Dendritic cell treated with granulocyte-macrophage colony-stimulating factor and Interleukin-4, amounts not matched to agents 40 ng/mL and 50 ng/mL, for 4 days (primary cell): Measurements from ENCODE around the gene RFC5.
A peak's percentile ranks its signal among the peaks of the same experiment; 100 is the strongest.

Experiments used
- H3K27ac Mint-ChIP-seq: one replicate; pipeline ENCODE4 v1.8.0; 2022; ENCODE audit warnings: mild to moderate bottlenecking, mixed read lengths
- H3K27me3 Mint-ChIP-seq: one replicate; pipeline ENCODE4 v1.8.0; 2022; ENCODE audit warnings: mild to moderate bottlenecking, mixed read lengths
- H3K36me3 Mint-ChIP-seq: one replicate; pipeline ENCODE4 v1.8.0; 2022; ENCODE audit warnings: low read depth, mixed read lengths
- H3K4me1 Mint-ChIP-seq: one replicate; pipeline ENCODE4 v1.8.0; 2022; ENCODE audit warnings: low read depth, mixed read lengths
- H3K4me3 Mint-ChIP-seq: one replicate; pipeline ENCODE4 v1.8.0; 2022; ENCODE audit warnings: mild to moderate bottlenecking, moderate library complexity, mixed read lengths
- H3K9me3 Mint-ChIP-seq: one replicate; pipeline ENCODE4 v1.8.0; 2022; ENCODE audit warnings: mixed read lengths
- intact Hi-C: fragments of 100-400 bp; cut with micrococcal nuclease; formaldehyde crosslinking; loops from one replicate; pipeline ENCODE4 v1.15.0; 2022

RFC5 gene, protein sequence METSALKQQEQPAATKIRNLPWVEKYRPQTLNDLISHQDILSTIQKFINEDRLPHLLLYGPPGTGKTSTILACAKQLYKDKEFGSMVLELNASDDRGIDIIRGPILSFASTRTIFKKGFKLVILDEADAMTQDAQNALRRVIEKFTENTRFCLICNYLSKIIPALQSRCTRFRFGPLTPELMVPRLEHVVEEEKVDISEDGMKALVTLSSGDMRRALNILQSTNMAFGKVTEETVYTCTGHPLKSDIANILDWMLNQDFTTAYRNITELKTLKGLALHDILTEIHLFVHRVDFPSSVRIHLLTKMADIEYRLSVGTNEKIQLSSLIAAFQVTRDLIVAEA

DNA sequence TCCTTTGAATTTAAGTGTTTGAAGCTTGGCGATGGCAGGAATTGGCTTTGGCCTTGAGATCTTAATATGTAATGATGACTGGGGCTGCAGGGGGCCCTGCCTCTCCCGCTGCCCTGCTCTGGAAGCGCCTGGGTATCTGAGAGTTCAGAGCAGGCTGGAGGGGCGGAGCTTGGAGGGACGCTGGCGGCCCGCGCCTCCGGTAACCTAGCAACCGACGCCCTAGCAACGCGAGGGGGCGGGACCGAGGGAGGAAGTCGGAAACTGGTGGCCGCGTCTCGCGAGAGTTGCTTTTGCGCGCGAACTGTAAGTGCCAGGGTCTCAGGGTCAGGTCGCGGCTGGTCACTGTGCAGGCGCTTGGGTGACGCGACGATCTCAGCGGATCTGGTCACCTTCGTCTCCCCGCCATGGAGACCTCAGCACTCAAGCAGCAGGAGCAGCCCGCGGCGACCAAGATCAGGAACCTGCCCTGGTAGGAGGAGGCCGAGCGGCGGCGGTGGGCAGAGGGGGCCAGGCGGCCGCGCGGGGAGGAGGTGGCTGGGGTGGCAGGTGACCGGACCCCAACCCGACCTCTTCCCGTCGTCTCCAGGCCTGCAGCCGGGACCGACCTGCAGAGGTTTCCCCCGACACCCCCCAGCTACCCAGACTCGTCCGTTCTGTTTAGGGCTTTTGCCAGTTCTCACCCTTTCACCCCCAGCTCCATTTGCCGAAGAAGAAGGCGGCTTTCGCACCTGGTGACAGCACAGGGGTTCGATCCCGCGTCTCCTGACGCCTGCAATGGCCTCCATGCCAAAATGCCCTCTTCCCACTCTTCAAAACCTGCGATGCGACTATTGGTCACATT lies at the start of gene RFC5:
RFC5 (plus strand) TSS at position 280 of the 841 bp plus-strand sequence; CDS start at position 405, 125 bp downstream.
- no peaks in the 10 kb centered on the region for H3K9me3 Mint-ChIP-seq
- peaks cover 10% of the 10 kb centered on the region for H3K27me3 Mint-ChIP-seq
- peaks cover 12% of the 10 kb centered on the region for H3K4me1 Mint-ChIP-seq
- peaks cover 27% of the 10 kb centered on the region for H3K36me3 Mint-ChIP-seq
- H3K4me3 Mint-ChIP-seq, result peak within 1 kb of the TSS; percentile 92
- H3K27ac Mint-ChIP-seq, result peak within 1 kb of the TSS; percentile 85
- intact Hi-C loops, result loop anchor here (1.0 to 5.0 kb wide), 2 partner anchors 45 to 121 kb away; partner anchors contain the start of genes PEBP1 and WSB2

GRCh38 chr12:117967043-117967442 lies 49.5 kb upstream of the RFC5 start:
- intact Hi-C loops, result no loop called here
- peaks cover 10% of the 10 kb centered on the region for H3K9me3 Mint-ChIP-seq
- no peak overlapping the region for H3K27ac Mint-ChIP-seq
- H3K4me3 Mint-ChIP-seq, result no peak overlapping the region
- H3K4me1 Mint-ChIP-seq, result no peaks in the 10 kb centered on the region
- H3K36me3 Mint-ChIP-seq, result no peaks in the 10 kb centered on the region
- peaks cover 57% of the 10 kb centered on the region for H3K27me3 Mint-ChIP-seq

DNA sequence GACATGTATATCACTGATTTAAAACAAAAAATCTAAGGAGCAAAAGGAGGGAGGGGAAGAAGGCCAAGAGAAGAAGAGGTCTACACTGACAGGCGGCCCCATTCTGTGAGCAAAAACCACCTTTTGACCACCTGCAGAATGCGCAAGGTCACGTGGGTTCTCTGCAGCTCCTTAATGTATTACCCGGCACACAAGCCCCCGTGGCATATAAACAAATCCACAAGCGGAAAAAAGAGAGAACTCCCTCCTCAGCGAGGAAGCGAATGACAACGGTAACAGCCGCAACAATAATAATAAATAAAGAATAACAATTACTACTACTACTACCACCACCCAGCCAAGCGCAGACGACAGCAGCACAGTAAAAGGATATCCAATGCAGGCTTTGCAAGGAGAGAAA lies 49.0 kb upstream of the RFC5 start:
- Mint-ChIP-seq H3K4me1 (no peaks in the 10 kb centered on the region), H3K9me3 (peaks cover 11% of the 10 kb centered on the region), H3K36me3 (no peaks in the 10 kb centered on the region), H3K27me3 (peaks cover 57% of the 10 kb centered on the region), H3K27ac (no peak overlapping the region), H3K4me3 (no peak overlapping the region)
- intact Hi-C loops, result no loop called here

DNA sequence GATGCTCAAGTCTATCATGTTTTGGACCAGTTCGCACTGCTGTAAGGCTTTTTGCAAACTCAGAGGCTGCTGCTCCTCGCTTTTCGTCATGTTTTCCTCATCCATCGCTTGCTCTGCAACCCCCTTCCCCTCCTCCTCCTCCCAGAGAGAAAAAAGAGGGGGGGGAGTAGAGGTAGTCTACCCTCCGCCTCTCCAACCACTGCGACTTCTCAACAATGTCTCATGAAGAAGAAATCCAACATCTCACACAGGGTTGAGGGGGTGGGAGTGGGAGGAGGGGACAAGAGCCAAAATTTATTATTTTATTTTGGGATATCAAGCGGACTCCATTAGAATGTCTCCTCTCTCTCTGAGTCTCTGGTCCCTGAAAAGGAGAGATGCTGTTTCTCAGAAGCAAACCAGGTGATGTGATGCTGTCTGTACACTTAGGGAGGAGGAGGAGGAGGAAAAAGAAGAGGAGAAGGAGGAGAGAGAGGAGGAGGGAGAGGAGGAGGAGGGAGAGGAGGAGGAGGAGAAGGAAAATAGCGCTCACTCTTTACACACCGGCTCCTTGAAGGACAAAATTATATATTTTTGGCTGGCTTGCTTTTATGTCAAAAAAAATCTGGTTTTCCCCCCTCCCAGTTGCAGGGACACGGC lies 48.2 kb upstream of the RFC5 start:
- Mint-ChIP-seq H3K27ac (no peak overlapping the region), H3K36me3 (no peaks in the 10 kb centered on the region), H3K4me3 (no peak overlapping the region), H3K27me3 (peaks cover 58% of the 10 kb centered on the region), H3K4me1 (no peaks in the 10 kb centered on the region), H3K9me3 (peaks cover 11% of the 10 kb centered on the region)
- intact Hi-C loops, result no loop called here

- Mint-ChIP-seq H3K9me3 (peaks cover 11% of the 10 kb centered on the region), H3K27me3 (peaks cover 58% of the 10 kb centered on the region), H3K4me3 (no peak within 1 kb of the TSS), H3K4me1 (no peaks in the 10 kb centered on the region), H3K27ac (no peak within 1 kb of the TSS), H3K36me3 (no peaks in the 10 kb centered on the region)
- intact Hi-C loops, result no loop called here
Measured at GRCh38 chr12:117968826-117969659, 47.5 kb upstream of the RFC5 start, which contains the start of gene KSR2. KSR2 (minus strand) TSS chr12:117968990; CDS start chr12:117968255, 735 bp downstream.

DNA sequence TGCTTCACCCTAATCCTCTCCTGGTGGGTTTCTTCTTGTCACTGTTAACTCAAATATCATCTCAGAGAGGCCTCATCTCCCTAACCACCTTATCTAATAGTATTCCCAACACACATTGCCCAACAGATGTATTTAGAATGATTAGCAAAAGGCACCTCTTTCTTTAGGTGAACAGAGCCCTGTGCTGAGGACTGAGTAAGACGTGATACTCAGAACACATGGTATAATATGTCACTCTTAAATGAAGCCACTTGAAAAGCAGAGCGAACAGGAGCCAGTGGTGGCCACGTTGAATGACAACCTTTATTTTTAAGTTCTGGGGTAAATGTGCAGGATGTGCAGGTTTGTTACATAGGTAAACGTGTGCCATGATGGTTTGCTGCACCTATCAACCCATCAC lies 46.2 kb upstream of the RFC5 start:
- H3K9me3 Mint-ChIP-seq, result peaks cover 11% of the 10 kb centered on the region
- no peaks in the 10 kb centered on the region for H3K4me1 Mint-ChIP-seq
- H3K36me3 Mint-ChIP-seq, result no peaks in the 10 kb centered on the region
- H3K4me3 Mint-ChIP-seq, result no peak overlapping the region
- peaks cover 58% of the 10 kb centered on the region for H3K27me3 Mint-ChIP-seq
- no peak overlapping the region for H3K27ac Mint-ChIP-seq
- intact Hi-C loops, result no loop called here

GRCh38 chr12:117972301-117972700 lies 44.2 kb upstream of the RFC5 start:
- H3K4me3 Mint-ChIP-seq, result no peak overlapping the region
- peaks cover 11% of the 10 kb centered on the region for H3K9me3 Mint-ChIP-seq
- peaks cover 43% of the 10 kb centered on the region for H3K27me3 Mint-ChIP-seq
- no peaks in the 10 kb centered on the region for H3K36me3 Mint-ChIP-seq
- no peaks in the 10 kb centered on the region for H3K4me1 Mint-ChIP-seq
- H3K27ac Mint-ChIP-seq, result no peak overlapping the region
- intact Hi-C loops, result no loop called here

DNA sequence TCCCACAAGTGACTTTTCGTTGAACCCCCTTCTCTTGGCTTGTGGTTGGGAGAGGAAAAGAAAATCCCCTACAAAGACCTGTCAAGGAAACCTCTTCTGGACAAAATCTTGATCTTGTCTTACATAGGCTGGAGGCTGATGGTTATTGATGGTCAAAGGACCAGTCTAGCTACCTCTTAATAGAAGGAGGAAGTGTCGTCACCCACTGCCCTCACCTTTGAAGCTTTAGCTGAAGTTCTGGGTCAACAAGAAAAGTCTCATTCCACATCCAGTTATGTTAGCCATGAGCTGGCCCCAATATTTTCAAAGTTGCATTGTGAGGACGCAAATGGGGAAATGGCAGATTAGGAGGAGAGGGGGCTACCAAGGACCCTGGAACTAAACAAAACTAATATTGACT lies 41.5 kb upstream of the RFC5 start:
- intact Hi-C loops, result no loop called here
- Mint-ChIP-seq H3K4me3 (no peak overlapping the region), H3K27ac (no peak overlapping the region), H3K36me3 (no peaks in the 10 kb centered on the region), H3K4me1 (no peaks in the 10 kb centered on the region), H3K9me3 (peaks cover 11% of the 10 kb centered on the region), H3K27me3 (peaks cover 23% of the 10 kb centered on the region)

GRCh38 chr12:117977373-117977772 lies 39.1 kb upstream of the RFC5 start:
- intact Hi-C loops, result no loop called here
- H3K9me3 Mint-ChIP-seq, result no peaks in the 10 kb centered on the region
- H3K27me3 Mint-ChIP-seq, result peaks cover 10% of the 10 kb centered on the region
- H3K27ac Mint-ChIP-seq, result no peak overlapping the region
- no peaks in the 10 kb centered on the region for H3K4me1 Mint-ChIP-seq
- no peaks in the 10 kb centered on the region for H3K36me3 Mint-ChIP-seq
- no peak overlapping the region for H3K4me3 Mint-ChIP-seq

DNA sequence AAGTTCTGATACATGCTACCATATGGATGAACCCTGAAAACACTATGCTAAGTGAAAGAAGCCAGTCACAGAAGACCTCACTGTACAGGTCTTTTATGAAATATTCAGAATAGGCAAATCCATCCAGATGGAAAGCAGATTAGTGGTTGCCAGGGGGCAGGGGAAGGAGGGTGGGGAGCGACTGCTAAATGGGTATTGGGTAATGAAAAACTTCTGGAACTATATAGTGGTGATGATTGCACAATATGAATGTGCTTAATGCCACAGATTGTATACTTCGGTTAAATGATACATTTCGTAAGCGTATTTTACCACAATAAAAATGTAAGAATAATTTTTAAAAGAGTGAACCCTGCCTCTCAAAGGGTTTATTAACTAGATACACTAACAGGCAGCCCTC lies 35.9 kb upstream of the RFC5 start:
- no peak overlapping the region for H3K4me3 Mint-ChIP-seq
- no peaks in the 10 kb centered on the region for H3K9me3 Mint-ChIP-seq
- peaks cover 8% of the 10 kb centered on the region for H3K27me3 Mint-ChIP-seq
- intact Hi-C loops, result no loop called here
- H3K36me3 Mint-ChIP-seq, result no peaks in the 10 kb centered on the region
- H3K4me1 Mint-ChIP-seq, result no peaks in the 10 kb centered on the region
- no peak overlapping the region for H3K27ac Mint-ChIP-seq

DNA sequence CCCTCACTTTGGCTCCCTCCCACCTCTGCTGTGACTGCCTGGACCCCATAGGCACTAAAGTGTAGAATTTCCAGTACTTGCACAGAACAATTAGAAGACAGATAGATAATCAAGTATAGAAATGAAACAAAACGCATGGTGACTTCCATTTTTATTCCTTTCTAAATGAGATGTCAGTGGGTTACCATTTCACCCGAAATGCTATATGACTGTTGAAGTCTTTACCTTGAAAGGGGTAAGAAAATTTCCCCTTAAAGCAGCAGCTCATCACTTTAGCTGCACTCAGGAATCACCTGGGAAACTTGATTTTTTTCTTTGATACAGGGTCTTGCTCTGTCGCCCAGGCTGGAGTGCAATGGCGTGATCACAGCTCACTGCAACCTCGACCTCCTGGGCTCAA lies 35.2 kb upstream of the RFC5 start:
- H3K36me3 Mint-ChIP-seq, result no peaks in the 10 kb centered on the region

DNA sequence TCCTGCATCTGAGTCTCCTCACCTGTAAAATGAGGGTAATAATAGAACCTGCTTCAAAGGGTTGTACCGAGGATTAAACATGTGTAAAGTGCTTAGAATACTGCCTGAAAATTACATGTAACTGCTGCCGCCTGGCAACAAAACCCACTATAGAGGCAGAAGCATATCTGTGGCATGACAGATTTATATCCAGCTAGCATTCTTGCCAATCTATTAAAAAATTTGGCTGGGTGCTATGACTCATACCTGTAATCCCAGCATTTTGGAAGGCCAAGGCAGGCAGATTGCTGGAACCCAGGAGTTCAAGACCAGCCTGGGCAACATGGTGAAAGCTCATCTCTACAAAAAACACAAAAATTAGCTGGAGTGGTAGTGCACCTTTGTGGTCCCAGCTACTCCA lies 31.3 kb upstream of the RFC5 start:
- Mint-ChIP-seq H3K27ac (no peak overlapping the region), H3K4me3 (no peak overlapping the region), H3K4me1 (no peaks in the 10 kb centered on the region), H3K27me3 (peaks cover 6% of the 10 kb centered on the region), H3K9me3 (no peaks in the 10 kb centered on the region), H3K36me3 (no peaks in the 10 kb centered on the region)
- intact Hi-C loops, result no loop called here

More for the DNA sequence above, 35.2 kb upstream of the RFC5 start:
- no peak overlapping the region for H3K4me3 Mint-ChIP-seq
- intact Hi-C loops, result no loop called here
- H3K27me3 Mint-ChIP-seq, result peaks cover 8% of the 10 kb centered on the region
- no peaks in the 10 kb centered on the region for H3K4me1 Mint-ChIP-seq
- no peaks in the 10 kb centered on the region for H3K9me3 Mint-ChIP-seq
- H3K27ac Mint-ChIP-seq, result no peak overlapping the region

GRCh38 chr12:117986705-117987469 lies 29.6 kb upstream of the RFC5 start:
- no peak overlapping the region for H3K4me3 Mint-ChIP-seq
- no peak overlapping the region for H3K27ac Mint-ChIP-seq
- H3K27me3 Mint-ChIP-seq, result peaks cover 4% of the 10 kb centered on the region
- H3K4me1 Mint-ChIP-seq, result no peaks in the 10 kb centered on the region
- H3K36me3 Mint-ChIP-seq, result no peaks in the 10 kb centered on the region
- no peaks in the 10 kb centered on the region for H3K9me3 Mint-ChIP-seq
- intact Hi-C loops, result no loop called here
